Upper lobe of left lung (tissue), 4 donors: ENCODE results near the gene PLXNA4.

Source experiments
- CTCF ChIP-seq, 6 experiments: fragments of 450-650 bp in 4 of 6; fragments of 200-600 bp in 2 of 6; sonication (generic) in 2 of 6; IDR thresholded peaks; one replicate each; pipeline ENCODE4 v1.5.1; 2016 to 2019; ENCODE audit warnings: antibody characterized with exemption in 6 of 6
- EP300 ChIP-seq, 4 donors: sonication (generic); formaldehyde crosslinking; IDR thresholded peaks; one replicate each; pipeline ENCODE4 v1.5.1; 2017; ENCODE audit warnings: antibody characterized with exemption in 4 of 4, control low read depth in 2 of 4
- POLR2A ChIP-seq, 4 donors: fragments of 450-650 bp; IDR thresholded peaks; one replicate each; pipeline ENCODE4 v1.5.1; 2016 to 2017; ENCODE audit warnings: antibody characterized with exemption in 4 of 4, mild to moderate bottlenecking in 2 of 4
- POLR2AphosphoS5 ChIP-seq, 2 donors: sonication (generic); formaldehyde crosslinking; IDR thresholded peaks; one replicate each; pipeline ENCODE4 v1.5.1; 2017; ENCODE audit warnings: antibody characterized with exemption in 2 of 2

- TF ChIP-seq CTCF (IDR thresholded peaks at IDR 0.05) = no peak
- no peak for TF ChIP-seq POLR2A (IDR thresholded peaks at IDR 0.05)
- TF ChIP-seq EP300 (IDR thresholded peaks at IDR 0.05) = no peak
- no peak for TF ChIP-seq POLR2AphosphoS5 (IDR thresholded peaks at IDR 0.05)
Measured at GRCh38 chr7:132578050-132578370, 1.7 kb upstream of the PLXNA4 start.
